SJSA1 (cell line): ENCODE measurements around the gene MPHOSPH9. TPM values are rescaled to one million over a fixed set of nuclear protein-coding genes. Genes with fewer than 3 reads are reported as not detected.
A peak's percentile ranks its signal among the peaks of the same experiment; 100 is the strongest.
"Not testable (repeated sequence)": the region's sequence is repeated elsewhere in the genome, so short reads cannot be mapped to it uniquely, and the experiment has no call there.

Experiments
- DNase-seq, 2 experiments: peaks; one replicate each; pipeline ENCODE4 v3.0.0-alpha.2; 2015 to 2020; ENCODE audit warnings: low spot score in 2 of 2, low read depth in 1 of 2
- H3K27ac ChIP-seq: fragments of 250-450 bp; sonication (Bioruptor Pico); 2 replicates; pipeline ENCODE4 v1.5.1; 2020; ENCODE audit warnings: mild to moderate bottlenecking, moderate library complexity
- H3K27me3 ChIP-seq: fragments of 250-450 bp; sonication (Bioruptor Pico); replicated peaks from 2 replicates; pipeline ENCODE4 v1.5.1; 2020; ENCODE audit warnings: mild to moderate bottlenecking, moderate library complexity
- H3K36me3 ChIP-seq: fragments of 250-450 bp; sonication (Bioruptor Pico); 2 replicates; pipeline ENCODE4 v1.5.1; 2020; ENCODE audit warnings: mild to moderate bottlenecking
- H3K4me1 ChIP-seq: fragments of 250-450 bp; sonication (Bioruptor Pico); replicated peaks from 2 replicates; pipeline ENCODE4 v1.6.1; 2021; ENCODE audit warnings: mild to moderate bottlenecking
- H3K4me3 ChIP-seq: fragments of 250-450 bp; sonication (Bioruptor Pico); 2 replicates; pipeline ENCODE4 v1.5.1; 2020; ENCODE audit warnings: mild to moderate bottlenecking
- H3K9me3 ChIP-seq: fragments of 250-450 bp; sonication (Bioruptor Pico); replicated peaks from 2 replicates; pipeline ENCODE4 v1.5.1; 2020; ENCODE audit warnings: mild to moderate bottlenecking
- total RNA-seq: library from RNA; depleted of rRNA; stranded (reverse); fragments of >200 nt; shearing (Covaris generic); gene quantifications from 2 replicates; pipeline ENCODE4 v1.2.3, GENCODE V29; 2014

MPHOSPH9 gene
- total RNA-seq, 1 experiment from 2014 or later = 77.6 TPM

DNA sequence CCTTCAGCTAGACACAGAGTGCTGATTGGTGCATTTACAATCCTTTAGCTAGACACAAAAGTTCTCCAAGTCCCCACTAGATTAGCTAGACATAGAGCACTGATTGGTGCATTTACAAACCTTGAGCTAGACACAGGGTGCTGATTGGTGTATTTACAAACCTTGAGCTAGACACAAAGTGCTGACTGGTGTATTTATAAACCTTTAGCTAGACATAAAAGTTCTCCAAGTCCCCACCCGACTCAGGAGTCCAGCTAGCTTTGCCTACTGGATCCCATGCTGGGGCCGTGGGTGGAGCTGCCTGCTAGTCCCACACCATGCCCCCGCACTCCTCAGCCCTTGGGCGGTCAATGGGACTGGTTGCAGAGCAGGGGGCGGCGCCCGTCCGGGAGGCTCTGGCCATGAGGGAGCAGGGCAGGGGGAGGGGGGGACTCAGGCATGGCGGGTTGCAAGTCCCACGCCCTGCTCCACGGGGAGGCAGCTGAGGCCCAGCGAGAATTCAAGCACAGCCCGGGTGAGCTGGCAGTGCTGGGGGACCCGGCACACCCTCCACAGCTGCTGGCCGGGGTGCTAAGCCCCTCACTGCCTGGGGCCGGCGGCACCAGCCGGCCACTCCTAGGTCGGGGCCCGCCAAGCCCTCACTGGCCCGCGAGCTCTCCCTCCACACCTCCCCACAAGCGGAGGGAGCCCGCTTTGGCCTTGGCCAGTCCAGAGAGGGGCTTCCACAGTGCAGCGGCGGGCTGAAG lies 16.2 kb upstream of the MPHOSPH9 start:
- not testable (repeated sequence) for H3K27me3 ChIP-seq, H3K9me3 ChIP-seq, H3K4me3 ChIP-seq, DNase-seq, H3K27ac ChIP-seq, H3K4me1 ChIP-seq
- H3K36me3 ChIP-seq = peaks cover 48% of the 10 kb centered on the region

DNA sequence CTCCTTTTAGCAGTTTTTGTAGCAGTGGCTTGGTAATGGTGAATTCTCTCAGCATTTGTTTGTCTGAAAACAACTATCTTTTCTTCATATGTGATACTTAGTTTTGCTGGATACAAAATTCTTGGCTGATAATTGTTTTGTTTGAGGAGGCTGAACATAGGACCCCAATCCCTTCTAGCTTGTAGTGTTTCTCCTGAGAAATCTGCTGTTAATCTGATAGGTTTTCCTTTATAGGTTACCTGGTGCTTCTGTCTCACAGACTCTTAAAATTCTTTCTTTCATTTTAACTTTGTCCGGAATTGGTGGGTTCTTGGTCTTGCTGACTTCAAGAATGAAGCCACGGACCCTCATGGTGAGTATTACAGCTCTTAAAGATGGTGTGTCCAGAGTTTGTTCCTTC lies 15.2 kb upstream of the MPHOSPH9 start:
- H3K4me1 ChIP-seq, DNase-seq, H3K4me3 ChIP-seq, H3K9me3 ChIP-seq, H3K27me3 ChIP-seq, H3K27ac ChIP-seq: not testable (repeated sequence)
- H3K36me3 ChIP-seq = peaks cover 43% of the 10 kb centered on the region

DNA sequence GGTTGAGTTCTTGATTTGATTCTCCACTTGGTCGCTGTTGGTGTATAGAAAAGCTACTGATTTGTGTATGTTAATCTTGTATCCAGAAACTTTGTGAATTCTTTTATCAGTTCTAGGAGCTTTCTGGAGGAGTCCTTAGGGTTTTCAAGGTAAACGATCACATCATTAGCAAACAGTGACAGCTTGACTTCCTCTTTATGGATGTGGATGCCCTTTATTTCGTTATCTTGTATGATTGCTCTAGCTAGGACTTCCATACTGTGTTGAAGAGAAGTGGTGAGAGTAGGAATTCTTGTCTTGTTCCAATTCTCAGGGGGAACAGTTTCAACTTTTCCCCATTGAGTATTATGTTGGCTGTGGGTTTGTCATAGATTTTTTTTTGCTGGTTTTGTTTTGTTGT lies 12.7 kb upstream of the MPHOSPH9 start:
- Histone ChIP-seq H3K27me3 (no peaks in the 10 kb centered on the region), H3K36me3 (peaks cover 57% of the 10 kb centered on the region), H3K27ac (no peak overlapping the region), H3K9me3 (peaks cover 5% of the 10 kb centered on the region; the same call in 1 of the 2 replicates), H3K4me3 (no peak overlapping the region), H3K4me1 (no peaks in the 10 kb centered on the region; the same call in 1 of the 2 replicates)
- DNase-seq = no peak

DNA sequence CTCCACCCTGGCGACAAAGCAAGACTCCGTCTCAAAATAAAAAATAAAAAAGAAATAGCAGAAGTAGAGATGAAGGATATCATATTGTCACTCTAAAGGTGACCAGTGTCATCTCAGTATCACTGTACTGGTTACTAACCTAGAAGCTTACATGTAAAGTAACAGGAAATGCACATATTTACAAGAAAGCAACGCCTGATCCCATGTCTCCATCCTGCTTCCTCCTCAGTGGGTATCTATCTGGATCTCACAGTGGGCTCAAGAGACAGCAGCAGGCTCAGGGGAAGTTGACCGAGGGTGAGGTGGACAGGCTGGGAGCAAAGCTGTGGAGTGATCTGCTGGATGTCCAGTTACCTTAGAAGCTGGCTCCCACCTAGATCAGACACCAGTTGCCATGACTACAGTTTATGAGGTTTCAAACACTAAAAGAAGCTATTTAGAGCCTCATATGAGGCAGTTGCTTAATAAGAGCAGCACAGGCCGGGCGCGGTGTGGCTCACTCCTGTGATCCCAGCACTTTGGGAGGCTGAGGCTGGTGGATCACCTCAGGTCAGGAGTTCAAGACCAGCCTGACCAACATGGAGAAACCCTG lies 10.8 kb upstream of the MPHOSPH9 start:
- H3K4me1 ChIP-seq = no peaks in the 10 kb centered on the region; the same call in 1 of the 2 replicates
- H3K27ac ChIP-seq = no peak overlapping the region
- H3K4me3 ChIP-seq = no peak overlapping the region
- DNase-seq = no peak
- peaks cover 5% of the 10 kb centered on the region; the same call in 1 of the 2 replicates for H3K9me3 ChIP-seq
- peaks cover 53% of the 10 kb centered on the region for H3K36me3 ChIP-seq
- H3K27me3 ChIP-seq = no peaks in the 10 kb centered on the region

DNA sequence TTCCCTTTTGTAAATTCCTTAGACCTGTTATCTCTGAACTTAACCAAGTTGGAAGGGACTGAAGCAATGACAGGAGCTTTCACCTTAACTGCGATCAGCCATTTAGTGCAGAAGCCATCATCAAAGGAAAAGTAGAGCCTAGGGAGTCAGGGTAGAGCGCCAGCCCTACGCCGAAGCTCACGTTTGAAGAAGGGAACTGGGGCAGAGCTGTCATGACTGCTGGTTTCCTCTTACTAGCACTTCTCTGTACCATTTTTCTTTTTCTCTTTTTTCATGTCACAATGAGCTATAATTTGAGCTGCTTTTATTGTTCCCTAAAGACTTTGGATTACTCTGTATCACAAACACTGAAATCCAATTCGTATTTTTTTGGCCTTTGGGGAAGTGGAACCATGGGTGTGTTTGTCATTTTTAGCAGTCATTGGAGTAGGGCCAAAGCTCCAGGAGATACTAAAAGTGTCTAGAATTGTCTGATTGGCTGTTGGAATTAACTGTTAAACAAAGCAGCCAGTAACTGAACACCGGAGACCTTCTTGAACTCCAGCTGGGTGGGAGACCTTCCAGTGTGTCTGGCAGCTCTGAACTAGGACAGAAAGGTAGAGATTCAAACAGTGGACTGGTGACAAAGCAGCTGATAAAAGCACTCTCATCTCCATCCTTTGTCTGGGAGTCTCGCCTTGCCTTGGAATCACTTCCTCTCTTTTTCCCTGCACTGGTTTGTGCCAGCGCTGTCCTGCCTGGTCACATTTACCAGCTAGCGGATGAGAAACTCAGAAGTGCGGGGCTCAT lies 9.4 kb upstream of the MPHOSPH9 start:
- Histone ChIP-seq H3K27me3 (no peaks in the 10 kb centered on the region), H3K4me1 (no peaks in the 10 kb centered on the region; the same call in 1 of the 2 replicates), H3K27ac (no peak overlapping the region), H3K36me3 (peaks cover 44% of the 10 kb centered on the region), H3K4me3 (no peak overlapping the region), H3K9me3 (no peaks in the 10 kb centered on the region)
- DNase-seq = no peak

DNA sequence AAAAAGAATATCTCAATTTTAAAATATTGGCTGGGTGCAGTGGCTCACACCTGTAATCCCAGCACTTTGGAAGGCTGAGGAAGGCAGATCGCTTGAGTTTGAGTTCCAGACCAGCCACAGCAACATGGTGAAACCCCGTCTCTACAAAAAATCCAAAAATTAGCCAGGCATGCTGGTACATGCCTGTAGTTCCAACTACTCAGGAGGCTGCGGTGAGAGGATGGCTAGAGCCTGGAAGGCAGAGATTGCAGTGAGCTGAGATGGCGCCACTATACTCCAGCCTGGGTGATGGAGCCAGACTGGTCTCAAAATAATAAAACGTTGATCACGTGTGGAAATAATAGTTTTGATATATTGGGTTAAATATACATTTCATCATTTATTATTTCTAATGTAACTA lies 6.0 kb upstream of the MPHOSPH9 start:
- Histone ChIP-seq H3K27me3 (no peaks in the 10 kb centered on the region), H3K27ac (no peak overlapping the region), H3K4me1 (peaks cover 5% of the 10 kb centered on the region; the same call in 1 of the 2 replicates), H3K36me3 (peaks cover 36% of the 10 kb centered on the region), H3K9me3 (no peaks in the 10 kb centered on the region), H3K4me3 (no peak overlapping the region)
- no peak for DNase-seq

DNA sequence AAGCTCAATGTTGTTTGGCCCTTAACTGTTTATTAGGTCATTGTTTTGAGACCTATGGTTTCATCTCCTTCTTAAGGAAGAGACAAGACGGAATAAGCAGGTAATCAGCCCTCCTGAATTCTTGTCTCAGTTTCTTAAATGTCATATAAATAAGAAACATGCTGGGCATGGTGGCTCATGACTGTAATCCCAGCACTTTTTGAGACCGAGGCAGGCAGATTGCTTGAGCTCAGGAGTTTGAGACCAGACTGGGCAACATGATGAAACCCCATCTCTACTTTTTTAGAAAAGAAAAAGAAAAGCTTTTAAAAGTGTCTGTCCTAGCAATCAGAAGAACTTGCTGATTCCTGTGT lies 5.4 kb upstream of the MPHOSPH9 start:
- Histone ChIP-seq H3K36me3 (peaks cover 33% of the 10 kb centered on the region), H3K4me3 (no peak overlapping the region), H3K27ac (no peak overlapping the region), H3K9me3 (no peaks in the 10 kb centered on the region), H3K4me1 (peaks cover 7% of the 10 kb centered on the region; the same call in 1 of the 2 replicates), H3K27me3 (no peaks in the 10 kb centered on the region)
- DNase-seq = no peak

DNA sequence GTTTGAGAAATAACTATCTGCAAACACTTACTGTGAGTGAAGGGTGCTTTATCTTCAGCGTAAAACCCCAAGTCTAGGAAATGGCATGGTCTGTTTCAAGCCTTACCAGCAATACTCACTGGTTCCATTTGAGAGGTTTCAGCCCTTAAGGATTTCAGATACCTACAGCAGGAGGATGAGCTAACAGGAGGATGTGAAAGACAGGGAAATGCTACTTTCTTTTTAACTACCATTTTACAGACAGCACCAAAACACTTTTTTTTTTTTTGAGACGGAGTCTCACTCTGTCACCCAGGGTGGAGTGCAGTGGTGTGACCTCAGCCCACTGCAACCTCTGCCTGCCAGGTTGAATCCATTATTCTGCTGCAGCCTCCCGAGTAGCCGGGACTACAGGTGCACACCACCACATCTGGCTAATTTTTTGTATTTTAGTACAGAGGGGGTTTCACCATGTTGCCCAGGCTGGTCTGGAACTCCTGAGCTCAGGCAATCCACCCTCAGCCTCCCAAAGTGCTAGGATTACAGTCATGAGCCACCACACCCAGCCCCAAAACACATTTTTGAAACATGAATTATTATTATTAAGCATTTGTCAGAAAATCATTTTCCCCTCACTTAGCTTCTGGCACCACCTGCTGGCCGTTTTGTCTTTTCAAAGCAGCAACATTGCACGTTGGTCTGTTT lies 4.8 kb upstream of the MPHOSPH9 start:
- peaks cover 7% of the 10 kb centered on the region; the same call in 1 of the 2 replicates for H3K4me1 ChIP-seq
- peak; percentile 26 to 50 for DNase-seq
- H3K27ac ChIP-seq = no peak overlapping the region

DNA sequence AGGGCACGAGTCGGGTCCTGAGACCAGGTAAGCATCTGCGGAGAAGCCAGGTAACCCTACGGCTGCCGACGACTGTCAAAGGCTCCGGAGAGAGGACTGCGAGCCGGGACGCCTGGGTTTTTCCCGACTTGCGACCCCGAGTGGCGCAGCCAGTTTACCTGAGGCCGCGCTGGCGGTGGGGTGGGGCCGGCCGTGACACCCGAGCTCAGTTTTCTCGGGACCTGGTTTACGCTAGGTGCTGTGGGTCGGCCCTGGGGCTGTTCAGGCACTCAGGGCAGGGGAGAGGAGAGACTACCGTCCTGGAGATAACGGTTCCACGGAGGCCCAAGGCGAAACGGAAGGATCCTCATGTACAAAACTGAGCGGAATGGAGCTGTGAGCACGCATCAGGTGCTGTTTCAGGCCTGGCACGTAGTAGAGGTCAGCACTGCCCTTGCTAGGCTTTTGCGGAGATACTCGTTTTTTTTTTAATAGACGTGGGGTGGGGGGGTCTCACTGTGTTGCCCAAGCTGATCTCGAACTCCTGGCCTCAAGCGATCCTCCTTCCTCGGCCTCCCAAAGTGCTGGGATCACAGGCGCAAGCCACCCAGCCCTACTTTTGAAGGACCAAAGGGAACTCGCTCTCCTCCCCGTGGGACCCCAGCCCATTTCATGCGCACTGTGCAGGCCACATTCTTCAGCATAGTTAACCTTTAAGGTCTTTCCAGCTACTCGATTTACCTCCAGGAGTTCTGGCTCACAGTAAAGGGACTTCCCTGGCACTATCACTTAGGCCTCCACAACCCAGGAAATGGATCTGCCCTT lies 766 bp upstream of the MPHOSPH9 start:
- DNase-seq = peak in 1 of 2 experiments; percentile 8
- Histone ChIP-seq H3K27ac (no peak overlapping the region), H3K36me3 (peaks cover 16% of the 10 kb centered on the region), H3K4me3 (peak overlapping the region; percentile 67), H3K27me3 (no peaks in the 10 kb centered on the region), H3K4me1 (peaks cover 12% of the 10 kb centered on the region), H3K9me3 (no peaks in the 10 kb centered on the region)

More for the DNA sequence above, 4.8 kb upstream of the MPHOSPH9 start:
- no peak overlapping the region for H3K4me3 ChIP-seq
- peaks cover 31% of the 10 kb centered on the region for H3K36me3 ChIP-seq
- H3K9me3 ChIP-seq = no peaks in the 10 kb centered on the region
- H3K27me3 ChIP-seq = no peaks in the 10 kb centered on the region

DNA sequence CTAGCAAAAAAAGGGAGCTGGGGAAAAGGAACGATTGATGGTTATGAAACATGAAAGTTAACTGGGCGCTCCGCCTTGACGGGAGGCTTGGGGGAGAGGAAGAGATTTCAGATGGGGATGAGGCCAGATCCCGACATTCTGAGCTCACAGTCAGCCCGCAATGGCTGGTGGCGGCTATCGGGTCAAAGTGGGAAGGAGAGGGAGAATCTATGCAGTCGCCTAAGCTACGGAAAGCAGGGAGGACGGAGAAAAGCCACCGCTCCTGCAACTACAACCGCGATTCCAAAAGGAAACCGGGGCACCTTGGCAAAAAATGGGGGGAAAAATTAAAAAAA lies 502 bp downstream of the MPHOSPH9 start:
- H3K27ac ChIP-seq = peak overlapping the region; percentile 68
- H3K4me3 ChIP-seq = peak overlapping the region; percentile 67
- DNase-seq = no peak
- peaks cover 12% of the 10 kb centered on the region for H3K4me1 ChIP-seq
- no peaks in the 10 kb centered on the region for H3K9me3 ChIP-seq
- no peaks in the 10 kb centered on the region for H3K27me3 ChIP-seq
- H3K36me3 ChIP-seq = peaks cover 17% of the 10 kb centered on the region

DNA sequence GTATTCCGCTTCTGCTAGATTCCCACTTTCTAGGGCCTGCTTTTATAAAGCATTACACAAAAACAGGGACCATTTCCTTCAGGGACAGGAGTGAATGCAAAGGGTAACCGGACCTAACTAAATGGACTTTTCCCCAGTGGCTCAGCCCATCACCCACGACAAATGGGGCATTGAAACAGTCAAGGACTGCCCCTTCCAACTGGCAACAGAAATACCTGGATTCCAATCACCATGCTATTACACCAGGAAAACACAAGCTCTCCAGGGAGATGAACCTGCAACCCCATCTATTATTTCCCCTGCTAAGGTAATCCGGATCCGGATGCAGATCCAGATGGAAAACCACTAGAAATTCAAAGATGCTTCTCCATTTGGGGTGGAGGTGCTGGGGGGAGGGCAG lies 1.0 kb downstream of the MPHOSPH9 start:
- Histone ChIP-seq H3K27me3 (no peaks in the 10 kb centered on the region), H3K4me3 (peak overlapping the region; percentile 67), H3K9me3 (no peaks in the 10 kb centered on the region), H3K27ac (no peak overlapping the region), H3K4me1 (peaks cover 12% of the 10 kb centered on the region), H3K36me3 (peaks cover 17% of the 10 kb centered on the region)
- no peak for DNase-seq

DNA sequence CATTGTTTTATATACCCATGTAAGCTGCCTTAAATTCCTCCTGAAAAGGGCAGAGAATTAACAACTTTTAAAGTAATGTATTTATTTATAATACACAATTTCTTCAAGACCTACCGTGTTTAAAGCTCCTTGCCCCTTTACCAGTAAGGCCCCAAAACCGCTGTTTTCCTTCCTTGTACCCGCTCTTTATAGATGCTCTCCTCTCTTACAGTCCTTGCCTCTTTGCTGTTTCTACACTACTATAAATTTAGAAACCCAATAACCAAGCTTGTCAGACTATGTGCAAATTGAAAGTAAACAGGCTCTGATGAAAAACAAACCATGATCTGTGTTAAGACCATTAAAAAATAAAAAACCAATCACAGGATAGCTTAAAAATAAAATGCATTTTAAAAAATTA lies 3.9 kb downstream of the MPHOSPH9 start:
- no peak for DNase-seq
- Histone ChIP-seq H3K36me3 (peaks cover 24% of the 10 kb centered on the region), H3K27ac (no peak overlapping the region), H3K4me3 (no peak overlapping the region), H3K27me3 (no peaks in the 10 kb centered on the region), H3K9me3 (no peaks in the 10 kb centered on the region), H3K4me1 (peaks cover 8% of the 10 kb centered on the region)
